UCSD-AML1 (cell line): Measurements from ENCODE around the gene INPP4A.

Experiments used
- DNase-seq: peaks from one replicate; lab custom pipeline; 2025; ENCODE audit not compliant: unreplicated experiment; lab: John Stamatoyannopoulos, UW

The INPP4A gene

DNA sequence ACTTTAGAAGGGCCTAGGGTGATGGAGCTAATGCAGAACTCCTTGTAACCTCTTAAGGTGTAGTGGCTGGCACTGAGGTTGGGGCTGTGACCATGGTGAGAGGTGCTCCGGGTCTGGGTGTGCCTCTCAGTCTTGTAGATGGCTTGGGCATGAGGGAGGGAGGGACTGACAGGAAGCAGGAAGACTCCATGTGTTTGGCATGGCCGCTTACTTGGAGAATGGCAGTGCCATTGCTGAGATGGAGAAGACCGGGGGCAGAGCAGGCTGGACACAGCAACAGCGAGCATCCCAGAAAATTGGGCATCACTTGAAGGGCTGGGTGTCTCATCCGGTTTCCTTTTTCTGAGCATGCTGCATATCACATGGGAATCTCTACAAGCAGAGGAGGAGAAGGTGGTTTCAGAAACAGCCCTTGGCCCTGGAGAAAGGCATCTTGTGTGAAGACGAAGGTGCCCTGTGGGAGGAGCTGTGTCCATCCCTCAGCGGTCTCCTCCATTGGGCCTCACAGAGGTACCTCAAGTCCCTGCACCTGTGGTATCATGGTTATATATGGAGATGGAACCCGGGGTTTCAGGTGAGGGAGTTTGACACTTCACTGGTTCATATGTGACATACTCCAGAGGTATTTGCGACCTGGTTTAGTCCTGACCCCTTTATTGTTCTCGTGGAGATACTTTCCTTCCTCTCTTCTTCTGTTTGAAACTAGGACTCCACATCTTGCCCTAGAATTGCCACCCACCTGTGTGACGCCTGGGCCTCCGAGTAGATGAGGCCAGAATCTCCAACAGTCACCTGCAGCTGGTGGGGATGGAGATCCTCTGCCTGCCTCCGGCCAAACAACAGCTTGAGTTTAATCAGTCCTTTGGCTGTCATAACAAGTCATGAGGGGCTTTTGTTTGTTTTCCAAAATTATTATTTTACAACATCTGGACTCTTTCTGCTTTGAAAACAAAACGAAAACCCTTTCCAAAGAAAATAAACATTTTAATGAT, 45.6 kb downstream of the INPP4A start:
- DNase-seq: no peak

DNA sequence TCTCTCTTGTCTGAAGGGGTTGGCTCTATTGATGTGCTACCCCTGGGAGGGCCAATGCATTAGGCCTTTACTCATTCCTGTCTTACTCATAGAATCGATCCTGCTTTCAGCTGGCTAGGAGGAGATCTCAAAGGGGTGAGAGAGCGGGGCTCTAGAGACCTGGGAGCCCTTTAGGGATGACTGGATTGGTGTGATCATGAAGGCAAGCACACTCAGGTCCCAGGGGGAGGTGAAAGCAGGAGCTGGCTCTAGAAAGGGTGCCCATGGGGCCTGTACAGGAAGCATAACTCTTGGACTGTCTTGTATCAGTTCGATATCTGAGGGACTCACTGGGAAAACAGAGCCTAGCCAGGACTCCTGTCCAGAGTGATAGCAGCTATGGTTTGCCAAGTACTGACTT, 47.8 kb downstream of the INPP4A start:
- DNase-seq: no peak

DNA sequence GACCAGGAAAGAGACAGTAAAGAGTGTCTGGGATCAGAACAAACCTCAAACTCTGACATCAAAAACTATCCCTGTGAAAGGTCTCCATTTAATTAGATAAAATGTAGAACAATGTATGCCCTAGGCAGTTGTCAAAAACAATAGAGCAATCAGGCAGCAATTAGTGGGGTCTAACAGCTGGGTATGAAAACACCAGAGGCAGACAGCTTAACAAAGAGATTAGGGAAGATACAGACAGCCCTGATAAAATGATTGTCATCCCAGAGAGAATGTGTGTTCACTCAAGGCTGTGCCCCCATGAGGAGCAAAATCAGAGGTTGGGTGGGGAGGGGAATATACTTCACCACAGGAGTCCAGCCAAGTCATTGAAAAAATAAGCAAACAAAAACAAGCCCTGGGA, 50.0 kb downstream of the INPP4A start:
- DNase-seq: no peak

DNA sequence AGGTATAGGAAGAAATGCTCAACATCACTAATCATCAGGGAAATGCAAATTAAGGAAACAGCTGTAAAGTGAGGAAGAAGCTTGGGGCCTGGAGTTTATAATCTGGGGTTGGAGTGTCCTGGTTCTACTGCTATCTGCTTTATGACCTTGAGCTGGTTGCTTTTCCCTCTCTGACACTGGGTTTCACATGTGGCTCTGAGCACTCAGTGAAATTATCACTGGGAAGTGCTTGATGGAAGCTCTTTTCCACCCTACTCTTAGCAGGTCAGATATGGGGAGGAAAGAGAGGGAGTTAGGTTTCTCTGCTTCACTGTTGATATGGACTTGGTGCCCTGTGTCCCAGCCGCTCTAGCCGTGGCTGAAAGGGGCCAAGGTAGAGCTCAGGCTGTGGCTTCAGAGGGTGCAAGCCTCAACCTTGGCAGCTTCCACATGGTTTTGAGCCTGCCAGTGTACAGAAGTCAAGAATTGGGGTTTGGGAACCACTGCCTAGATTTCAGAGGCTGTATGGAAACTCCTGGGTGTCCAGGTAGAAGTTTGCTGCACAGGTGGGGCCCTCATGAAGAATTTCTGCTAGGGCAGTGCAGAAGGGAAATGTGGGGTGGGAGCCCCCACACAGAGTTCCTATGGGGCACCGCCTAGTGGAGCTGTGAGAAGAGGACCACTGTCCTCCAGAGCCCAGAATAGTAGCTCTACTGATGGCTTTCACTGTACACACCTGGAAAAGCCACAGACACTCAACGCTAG, 52.3 kb downstream of the INPP4A start:
- DNase-seq: no peak

DNA sequence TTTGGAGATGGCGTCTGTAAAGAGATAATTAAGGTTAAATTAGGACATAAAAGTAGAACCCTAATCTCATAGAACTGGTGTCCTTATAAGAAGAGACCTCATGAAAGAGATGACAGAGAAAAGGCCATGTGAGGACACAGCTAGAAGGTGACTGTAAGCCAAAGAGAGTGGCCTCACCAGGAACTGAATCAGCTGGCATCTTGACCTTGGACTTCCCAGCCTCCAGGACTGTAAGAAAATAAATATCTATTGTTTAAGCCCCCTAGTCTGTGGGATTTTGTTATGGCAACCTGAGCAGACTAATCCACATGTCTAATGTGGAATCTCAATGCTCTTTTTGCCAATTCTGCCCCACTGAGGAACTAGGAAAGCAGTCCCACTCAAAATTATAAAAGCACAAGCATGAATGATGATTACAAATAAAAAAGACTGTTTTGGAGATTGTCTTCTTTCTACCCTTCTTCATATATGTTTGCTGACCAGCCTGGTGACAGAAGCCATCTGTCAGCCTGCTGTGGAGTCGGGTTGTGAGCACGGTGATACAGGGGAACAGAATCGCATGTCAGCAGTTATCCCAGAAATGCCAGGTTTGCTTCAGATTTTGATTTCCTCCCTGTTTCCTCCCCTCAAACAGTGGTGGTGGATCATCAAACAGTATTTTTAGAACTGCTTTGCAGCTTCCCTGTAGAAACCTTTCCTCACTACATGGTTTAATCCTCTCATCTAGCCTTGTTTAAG, 54.2 kb downstream of the INPP4A start:
- DNase-seq: no peak

DNA sequence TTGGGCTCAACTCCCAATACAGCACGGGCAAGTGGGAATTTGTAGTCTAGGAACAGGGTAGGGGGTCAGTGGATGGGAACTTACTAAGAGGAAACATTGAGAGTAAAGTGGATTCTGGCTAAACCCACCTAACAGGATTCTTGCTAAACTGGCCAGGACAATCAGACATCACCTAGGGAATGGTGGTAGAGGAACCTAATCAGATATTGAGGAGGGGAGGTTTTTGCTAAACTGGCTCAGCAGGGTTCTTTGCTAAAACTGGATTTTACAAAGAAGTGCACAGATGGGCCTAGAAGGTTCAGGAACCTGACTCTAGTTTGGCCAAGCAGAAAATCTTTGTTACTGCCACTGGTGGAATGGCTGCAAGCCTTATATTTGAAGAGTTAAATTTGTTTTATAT, 55.9 kb downstream of the INPP4A start:
- no peak for DNase-seq

DNA sequence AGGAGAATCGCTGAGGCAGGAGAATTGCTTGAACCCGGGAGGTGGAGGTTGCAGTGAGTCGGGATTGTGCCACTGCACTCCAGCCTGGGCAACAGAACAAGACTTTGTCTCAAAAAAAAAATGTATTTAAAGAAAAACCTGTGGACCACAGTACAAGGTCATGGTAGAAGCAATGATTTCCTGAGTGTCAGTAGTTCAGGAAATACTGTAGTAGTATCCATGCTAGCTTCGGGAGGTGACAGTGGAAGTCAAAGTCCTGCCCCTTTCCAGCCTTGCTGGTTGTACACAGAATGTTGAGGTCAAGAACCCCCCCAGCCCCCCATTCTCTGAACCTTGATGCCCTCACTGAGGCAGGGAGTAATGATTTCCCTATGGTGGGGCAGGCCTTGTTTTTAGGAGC, 56.6 kb downstream of the INPP4A start:
- no peak for DNase-seq

DNA sequence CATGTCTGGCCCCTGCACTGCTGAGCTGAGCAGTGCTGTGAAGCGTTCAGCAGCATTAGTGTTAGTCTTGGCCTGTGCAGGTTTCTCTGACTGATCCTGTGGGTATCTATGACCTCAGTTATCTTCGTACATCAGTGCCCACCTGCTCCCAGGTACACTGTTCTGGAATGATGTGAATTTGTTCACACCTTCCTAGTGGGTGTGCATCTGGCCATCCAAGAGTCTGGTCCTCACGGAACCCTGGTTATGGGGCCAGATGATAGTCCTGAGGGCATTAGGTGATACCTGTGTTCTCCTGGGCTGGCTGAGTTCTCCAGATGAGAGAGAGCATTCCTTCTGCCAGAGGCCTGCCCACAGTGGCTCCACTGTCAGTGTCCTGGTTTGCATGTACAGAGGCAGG, 57.2 kb downstream of the INPP4A start:
- DNase-seq: no peak

DNA sequence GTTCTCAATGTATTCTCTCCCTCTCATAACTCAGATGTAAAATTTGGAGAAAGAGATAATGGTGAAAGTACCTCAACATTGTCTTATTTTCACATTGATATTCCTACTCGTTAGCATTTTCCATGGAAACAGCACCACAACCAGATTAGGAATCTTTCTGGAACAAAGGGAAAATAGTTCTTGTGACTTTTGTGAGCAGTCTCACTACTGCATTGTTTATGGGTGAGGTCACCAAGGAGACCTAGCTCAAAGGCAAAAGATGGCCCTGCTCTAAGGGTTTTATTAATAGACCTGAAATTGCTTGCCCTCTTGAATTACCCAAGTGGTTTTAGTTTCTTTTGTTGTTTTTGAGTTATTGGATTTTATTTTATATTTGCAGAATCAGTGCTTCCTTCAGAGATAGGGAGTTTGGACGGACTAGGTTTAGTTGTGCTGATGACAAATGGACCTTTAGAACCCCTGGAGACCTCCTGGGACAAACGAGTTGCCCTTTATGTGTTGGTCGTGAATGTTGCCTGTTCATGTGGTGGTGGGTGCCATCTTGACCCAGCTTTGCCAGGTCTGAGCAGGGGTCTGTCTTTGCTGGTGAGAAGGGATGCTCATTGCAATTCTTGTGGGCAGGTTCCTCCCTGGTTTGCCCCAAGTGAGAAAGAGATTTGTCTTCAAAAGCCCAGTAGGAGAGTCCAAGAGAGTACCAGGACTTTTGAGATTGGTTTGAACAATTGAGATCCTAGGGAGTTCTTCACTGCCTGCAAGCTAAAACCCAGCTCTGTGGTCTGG, 58.1 kb downstream of the INPP4A start:
- no peak for DNase-seq

DNA sequence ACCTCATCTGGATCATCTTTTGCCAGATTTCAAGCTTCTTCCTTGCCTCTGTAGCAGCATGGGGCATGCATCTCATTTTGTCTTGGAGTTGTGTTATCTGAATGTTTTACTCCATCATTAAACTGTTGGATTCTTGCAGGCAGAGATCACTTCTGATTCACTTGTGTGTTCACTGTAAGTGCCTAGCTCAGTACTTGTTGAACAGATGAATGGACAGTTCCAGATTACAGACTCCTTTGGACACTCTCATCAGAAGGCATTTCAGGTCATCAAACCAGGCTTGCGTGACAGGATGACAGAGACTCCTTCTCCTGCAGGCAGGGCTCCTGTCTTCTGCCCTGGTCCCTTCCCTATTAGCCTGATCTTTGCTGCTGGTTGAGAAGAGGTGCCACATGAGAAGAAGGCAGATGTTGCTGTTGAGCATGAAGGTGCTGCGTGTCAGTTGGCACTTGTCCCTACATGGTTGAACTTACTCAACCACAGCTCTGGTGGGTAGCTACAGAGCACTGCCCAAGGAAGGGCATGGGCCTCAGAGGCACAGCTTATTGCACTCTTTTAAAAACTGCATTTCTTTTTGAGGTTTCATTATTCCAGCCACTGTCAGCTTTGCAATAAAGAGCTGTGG, 58.9 kb downstream of the INPP4A start:
- DNase-seq: no peak

DNA sequence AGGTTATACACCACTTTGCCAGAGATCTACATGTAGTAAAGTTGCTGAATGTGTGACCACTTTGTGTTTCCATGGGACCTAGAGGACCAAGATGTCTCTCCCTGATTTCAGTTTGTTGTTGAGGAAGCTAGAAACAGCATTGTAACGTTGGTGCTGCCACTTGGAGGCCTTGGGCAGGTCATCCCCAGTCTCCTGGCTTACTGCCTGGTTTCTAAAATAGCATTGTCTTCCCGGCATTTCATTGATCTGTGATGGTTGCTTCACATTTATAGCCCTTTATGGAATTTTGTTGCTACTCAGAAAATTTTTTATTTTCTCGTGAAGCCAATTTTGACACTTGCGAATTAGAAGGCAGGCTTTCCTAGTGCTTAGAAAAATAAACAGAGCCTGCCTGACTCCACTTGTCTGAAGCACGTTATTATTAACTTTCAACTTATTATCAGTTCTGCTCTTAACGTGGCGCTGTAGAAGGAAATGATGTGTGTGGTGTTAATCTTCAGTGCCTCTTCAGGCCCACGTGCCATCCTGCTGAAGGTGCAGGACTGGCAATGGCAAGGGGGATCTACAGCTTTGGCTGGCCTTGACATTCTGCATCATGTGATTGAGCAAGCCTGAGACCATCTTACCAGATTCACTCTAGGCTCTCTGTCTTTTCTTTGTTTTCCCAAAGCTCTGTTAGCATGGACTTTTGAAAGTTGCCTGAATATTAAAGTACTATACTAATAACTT, 59.9 kb downstream of the INPP4A start:
- DNase-seq: no peak

DNA sequence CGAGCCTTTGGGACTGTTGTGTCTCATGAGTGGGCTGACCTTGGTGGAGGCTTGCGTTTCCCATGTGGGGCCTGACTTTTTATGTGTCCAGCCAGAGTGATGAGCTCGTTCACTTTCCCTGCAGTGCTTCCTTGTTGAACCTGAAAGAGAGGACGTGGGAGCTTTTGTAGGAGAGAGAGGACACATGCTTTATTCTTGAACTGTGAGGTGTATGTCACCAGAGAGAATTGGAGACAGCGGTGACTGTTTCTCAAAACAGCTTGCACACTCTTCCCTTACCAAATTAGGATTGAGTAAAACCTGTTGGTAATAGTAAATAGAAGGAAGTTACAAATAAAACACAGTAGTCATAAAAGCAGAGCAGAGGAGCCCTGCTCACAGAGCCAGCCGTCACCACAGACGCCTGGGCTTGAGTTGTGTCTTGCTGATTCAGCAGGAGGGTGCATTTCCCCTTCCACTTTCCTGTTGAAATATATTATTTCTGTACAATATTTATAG, 60.7 kb downstream of the INPP4A start:
- DNase-seq: peak; percentile 32

DNA sequence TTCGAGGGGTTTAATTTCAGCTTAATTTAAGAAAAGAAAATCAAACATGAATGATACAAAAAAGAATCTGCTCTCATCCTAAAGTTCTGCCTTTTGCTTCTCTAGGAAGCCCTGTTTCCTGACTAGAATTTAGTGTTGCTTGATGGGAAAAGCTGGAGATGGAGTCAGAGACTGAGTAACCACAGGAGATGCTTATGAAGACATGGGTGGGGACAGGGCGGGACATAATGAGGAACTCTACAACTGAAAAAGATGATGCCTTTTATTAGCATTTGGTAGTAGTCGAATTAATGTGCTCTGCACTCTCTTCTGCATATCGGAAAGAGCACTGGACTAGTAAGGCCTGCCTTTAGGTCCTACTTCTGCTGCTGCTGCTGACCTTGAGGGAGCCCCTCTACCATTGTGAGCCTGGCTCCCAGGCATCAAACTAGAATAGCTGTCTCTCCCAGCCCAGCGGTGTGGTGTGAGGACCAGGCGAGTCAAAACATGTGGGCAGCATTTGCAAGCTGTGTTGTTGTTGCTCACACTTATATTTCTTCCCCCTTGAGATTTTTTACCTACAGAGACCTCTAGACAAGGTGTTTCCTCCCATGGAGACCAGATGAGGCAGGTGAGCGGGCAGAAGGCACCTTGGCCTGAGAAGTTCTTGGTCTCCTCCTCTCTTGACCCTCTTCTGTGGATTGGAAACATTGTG, 61.5 kb downstream of the INPP4A start:
- DNase-seq: no peak

DNA sequence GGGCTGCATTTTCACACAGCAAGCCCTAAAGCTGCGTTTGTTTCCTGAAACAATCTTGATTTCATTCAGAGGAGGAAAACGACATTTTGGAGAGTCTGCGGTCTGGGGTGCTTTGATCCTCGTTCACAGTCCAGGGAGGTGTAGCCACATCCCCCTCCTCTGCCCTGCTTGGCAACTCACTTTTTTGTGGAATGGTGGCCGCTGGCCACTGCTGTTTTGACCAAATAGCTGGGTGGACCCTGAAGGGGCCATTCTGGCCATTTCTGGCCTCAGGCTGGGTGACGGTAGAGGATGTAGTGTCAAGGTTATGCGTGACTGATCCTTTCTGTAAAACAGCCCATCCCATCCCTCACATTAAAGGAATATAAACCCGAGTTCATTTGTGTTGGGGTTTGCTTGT, 62.2 kb downstream of the INPP4A start:
- DNase-seq: no peak

DNA sequence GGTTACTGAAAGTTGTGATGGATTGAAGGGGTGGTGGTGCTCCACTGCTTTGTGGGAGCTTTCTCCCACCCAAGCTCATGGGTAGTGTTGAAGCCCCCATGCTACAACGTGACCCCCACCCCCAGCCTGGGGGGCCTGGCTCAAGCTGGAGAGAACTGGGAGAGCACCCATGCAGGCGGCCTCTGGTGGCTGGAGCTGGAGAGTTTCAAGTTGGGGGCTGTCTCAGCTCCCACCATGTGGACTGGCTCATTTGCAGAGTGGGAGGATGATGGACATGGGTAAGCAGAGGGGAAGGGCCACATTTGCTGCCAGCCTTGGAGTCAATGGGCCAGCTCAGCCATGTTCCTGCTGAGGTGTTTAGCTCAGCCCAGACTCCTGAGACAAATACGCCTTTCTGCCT, 62.8 kb downstream of the INPP4A start:
- DNase-seq: no peak

DNA sequence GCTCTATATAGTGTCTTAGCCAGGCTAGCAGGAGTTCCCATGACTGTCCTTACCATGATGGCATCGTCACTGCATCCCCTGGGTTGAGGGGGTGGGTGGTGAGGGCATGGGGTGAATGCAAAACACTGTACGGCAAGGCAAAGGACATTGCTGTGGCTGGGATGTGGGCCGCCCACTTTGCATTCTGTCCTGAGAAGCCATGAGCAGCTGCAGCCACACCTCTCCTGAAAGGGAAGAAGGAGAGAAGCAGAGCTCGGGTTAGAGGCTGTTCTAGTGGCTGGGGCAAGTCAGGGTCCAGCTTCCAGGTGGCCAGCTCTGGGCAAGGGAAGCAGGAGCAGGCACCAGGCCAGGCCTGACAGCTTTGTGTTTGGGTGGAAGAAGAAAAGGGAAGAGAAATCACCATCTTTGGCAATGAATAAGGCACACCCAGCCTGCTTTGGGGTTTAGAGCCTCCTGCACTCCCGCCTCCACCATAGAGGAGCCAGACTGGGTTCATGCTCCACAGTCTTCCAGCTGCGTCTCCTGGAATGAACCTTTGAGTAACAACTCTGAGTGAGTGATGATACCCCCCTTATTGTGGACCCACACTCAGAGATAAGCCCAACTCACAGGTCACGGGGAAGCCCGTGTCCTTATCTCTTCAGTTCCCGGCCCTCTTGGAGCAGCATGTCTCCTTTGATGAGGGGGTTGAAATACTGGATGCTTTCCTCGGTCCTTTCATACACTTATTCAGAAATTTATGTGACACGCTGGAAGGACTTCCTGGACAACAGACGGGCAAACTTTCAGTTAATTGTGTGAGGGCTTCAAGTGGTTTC, 63.4 kb downstream of the INPP4A start:
- no peak for DNase-seq

DNA sequence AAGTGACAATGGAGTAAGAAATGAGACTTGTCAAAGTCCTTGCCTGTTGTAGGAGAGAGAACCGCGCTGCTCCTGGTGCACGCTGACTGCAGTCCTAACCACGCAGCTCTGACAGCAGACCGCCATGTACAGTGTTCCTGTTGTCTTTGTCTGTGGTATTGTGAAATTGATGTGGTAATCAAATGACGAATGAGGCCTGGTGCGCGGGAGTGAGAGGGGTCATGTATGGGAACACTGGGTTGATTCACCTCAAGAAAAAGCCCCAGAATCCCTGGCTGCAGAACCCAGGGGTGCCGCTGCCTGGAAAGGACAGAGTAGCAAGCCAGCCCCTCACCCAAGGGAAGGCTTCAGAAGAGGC, 64.0 kb downstream of the INPP4A start:
- DNase-seq: peak; percentile 37
